ENCODE measurements around the gene PTGES3L. TPM values are rescaled to one million over a fixed set of nuclear protein-coding genes. Genes with fewer than 3 reads are reported as not detected.

Gene PTGES3L
- total and polyA plus RNA-seq, 2 of the 13 experiments (the other 11 are each of a cell fraction or from before 2014, with no cell fraction given), result 1.2 to 2.9 TPM

- TF ChIP-seq MTF2 (CRISPR knock-in tag; IDR thresholded peaks at IDR 0.05; ENCODE audit: borderline replicate concordance) (no peak; the same call in 1 of the 2 replicates), ATF2 (CRISPR knock-in tag; IDR thresholded peaks at IDR 0.05) (no peak), KLF16 (CRISPR knock-in tag; IDR thresholded peaks at IDR 0.05) (0 out of 4 replicates have a peak, but pooled peaks of 1 of the 2 experiments have one; percentile 31), MXD4 (CRISPR knock-in tag; IDR thresholded peaks at IDR 0.05) (peak; percentile 2; the same call in 1 of the 2 replicates), THAP8 (CRISPR knock-in tag; IDR thresholded peaks at IDR 0.05; ENCODE audit: borderline replicate concordance) (no peak), CREM (IDR thresholded peaks at IDR 0.05) (peak; percentile 41; the same call in 1 of the 2 replicates), CREM (CRISPR knock-in tag; IDR thresholded peaks at IDR 0.05) (no peak), ZXDC (CRISPR knock-in tag; IDR thresholded peaks at IDR 0.05) (no peak), ATAD3A (CRISPR knock-in tag; IDR thresholded peaks at IDR 0.05) (no peak), XRCC5 (optimal IDR thresholded peaks at IDR 0.05; ENCODE audit: low read length) (peak; percentile 51), PHF8 (CRISPR knock-in tag; IDR thresholded peaks at IDR 0.05) (peak; percentile 61; the same call in 1 of the 2 replicates), KDM2A (CRISPR knock-in tag; IDR thresholded peaks at IDR 0.05; ENCODE audit: borderline replicate concordance, low read depth) (peak; percentile 16; the same call in 1 of the 2 replicates), ZNF777 (CRISPR knock-in tag; IDR thresholded peaks at IDR 0.05) (peak; percentile 28), HDAC1 (CRISPR knock-in tag; IDR thresholded peaks at IDR 0.05) (peak; percentile 35; the same call in 1 of the 2 replicates), ZNF451 (CRISPR knock-in tag; IDR thresholded peaks at IDR 0.05) (0 out of 2 replicates have a peak, but pooled peaks have one; percentile 59), JUNB (CRISPR knock-in tag; IDR thresholded peaks at IDR 0.05; ENCODE audit: borderline replicate concordance) (peak; percentile 69; the same call in 1 of the 2 replicates), ZNF883 (CRISPR knock-in tag; IDR thresholded peaks at IDR 0.05; ENCODE audit: not compliant biosample characterization) (peak; percentile 89), CERS6 (CRISPR knock-in tag; IDR thresholded peaks at IDR 0.05) (no peak)
Observed at GRCh38 chr17:42980766-42981397, 1.0 kb upstream of the PTGES3L start (continued).

Measured in HepG2 (cell line).